GM21529 (cell line): ENCODE measurements around the gene FLNC.
A peak's percentile ranks its signal among the peaks of the same experiment; 100 is the strongest.

Experiments used
- ATAC-seq: cut with Tn5 transposase; IDR thresholded peaks from one replicate; pipeline ENCODE4 v1.9.1; 2021; ENCODE audit not compliant: unreplicated experiment

Gene FLNC

GRCh38 chr7:128859232-128860157 lies 29.3 kb downstream of the FLNC start:
- ATAC-seq, result no peak

DNA sequence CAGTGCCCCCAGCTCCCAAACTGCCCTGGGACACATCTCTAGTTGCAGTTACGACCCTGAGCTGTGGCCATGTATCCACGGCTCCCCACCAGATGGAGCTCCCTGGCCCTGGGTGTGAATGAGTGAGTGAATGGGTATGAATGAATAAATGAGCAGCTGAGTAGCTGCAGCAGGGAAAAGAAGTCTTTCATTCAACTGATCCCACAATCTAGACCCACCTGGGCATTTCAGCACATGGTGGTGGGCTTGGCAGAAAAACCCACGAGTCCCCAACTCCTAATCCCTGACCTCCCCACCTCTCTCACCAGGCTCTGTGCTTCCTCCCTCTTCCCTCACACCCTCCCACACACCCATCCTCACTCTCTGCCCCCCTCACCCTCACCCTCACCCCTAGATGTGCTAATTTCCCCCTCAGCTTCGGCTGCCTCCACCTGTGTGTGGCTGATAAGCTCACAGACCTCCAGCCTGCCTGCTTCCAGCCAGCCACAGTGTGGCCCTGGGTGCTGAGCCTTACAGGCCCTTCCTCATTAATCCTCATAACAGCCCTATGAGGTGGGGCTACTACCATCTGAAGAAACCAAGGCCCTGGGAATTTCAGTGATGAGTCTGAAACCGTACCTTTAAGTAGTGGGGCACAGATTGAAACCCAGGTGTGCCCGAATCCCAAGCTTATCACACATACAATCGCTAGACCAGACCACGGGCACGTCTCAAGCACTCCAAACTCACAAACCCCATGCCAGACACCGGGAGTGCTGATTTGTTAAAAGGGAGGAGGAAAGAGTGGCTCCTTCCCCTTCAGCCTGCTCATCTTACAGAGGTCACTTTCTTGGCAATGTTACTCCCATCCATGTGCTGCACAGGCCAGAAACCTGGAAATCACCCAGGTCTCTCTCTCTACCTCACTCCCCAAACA lies 30.2 kb downstream of the FLNC start:
- no peak for ATAC-seq

GRCh38 chr7:128861957-128862570 lies 31.9 kb downstream of the FLNC start:
- no peak for ATAC-seq

DNA sequence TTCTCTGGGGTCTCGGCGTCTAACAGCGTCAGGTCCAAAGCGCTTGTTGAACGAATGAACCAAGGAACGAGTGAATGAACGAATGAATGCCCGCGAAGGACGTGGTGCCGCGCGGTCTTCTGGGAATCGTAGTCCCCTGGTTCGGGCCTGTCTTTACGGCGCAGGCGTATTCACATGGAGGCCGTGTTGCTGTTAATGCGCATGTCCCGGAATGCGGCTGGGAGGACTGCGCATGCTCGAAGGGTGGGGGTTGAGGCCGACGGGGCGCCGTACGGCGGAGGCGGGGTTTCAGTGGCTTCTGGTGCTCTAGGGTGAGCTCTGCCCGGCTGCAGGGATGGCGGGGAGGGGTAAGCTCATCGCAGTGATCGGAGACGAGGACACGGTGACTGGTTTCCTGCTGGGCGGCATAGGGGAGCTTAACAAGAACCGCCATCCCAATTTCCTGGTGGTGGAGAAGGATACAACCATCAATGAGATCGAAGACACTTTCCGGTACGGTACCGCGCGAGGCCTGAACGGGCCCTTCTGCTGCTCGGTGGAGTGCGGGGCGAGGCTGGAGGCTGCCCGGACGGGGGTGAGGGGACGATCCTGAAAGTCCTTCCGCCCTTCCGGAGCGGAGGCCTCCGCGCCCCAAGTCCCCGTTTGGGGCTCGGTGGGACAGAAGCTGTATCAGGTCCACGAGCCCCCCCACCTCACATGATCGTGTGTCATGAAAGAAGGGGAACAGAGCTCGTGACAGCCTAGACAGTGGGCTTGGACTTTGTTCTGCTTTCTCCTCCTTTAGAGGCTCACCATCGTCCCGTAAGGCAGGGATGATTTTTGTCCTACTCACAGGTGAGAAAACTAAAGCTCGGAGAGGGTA lies 32.6 kb downstream of the FLNC start, which contains the start of gene ATP6V1F:
Gene ATP6V1F (plus strand): TSS at position 286 of the 862 bp plus-strand sequence. CDS start 49 bp downstream, at position 335.
- peak; percentile 84 for ATAC-seq

- peak; percentile 39 for ATAC-seq
Measured at GRCh38 chr7:128863433-128863989, 33.3 kb downstream of the FLNC start.

GRCh38 chr7:128865303-128865702 lies 35.1 kb downstream of the FLNC start:
- ATAC-seq, result no peak

DNA sequence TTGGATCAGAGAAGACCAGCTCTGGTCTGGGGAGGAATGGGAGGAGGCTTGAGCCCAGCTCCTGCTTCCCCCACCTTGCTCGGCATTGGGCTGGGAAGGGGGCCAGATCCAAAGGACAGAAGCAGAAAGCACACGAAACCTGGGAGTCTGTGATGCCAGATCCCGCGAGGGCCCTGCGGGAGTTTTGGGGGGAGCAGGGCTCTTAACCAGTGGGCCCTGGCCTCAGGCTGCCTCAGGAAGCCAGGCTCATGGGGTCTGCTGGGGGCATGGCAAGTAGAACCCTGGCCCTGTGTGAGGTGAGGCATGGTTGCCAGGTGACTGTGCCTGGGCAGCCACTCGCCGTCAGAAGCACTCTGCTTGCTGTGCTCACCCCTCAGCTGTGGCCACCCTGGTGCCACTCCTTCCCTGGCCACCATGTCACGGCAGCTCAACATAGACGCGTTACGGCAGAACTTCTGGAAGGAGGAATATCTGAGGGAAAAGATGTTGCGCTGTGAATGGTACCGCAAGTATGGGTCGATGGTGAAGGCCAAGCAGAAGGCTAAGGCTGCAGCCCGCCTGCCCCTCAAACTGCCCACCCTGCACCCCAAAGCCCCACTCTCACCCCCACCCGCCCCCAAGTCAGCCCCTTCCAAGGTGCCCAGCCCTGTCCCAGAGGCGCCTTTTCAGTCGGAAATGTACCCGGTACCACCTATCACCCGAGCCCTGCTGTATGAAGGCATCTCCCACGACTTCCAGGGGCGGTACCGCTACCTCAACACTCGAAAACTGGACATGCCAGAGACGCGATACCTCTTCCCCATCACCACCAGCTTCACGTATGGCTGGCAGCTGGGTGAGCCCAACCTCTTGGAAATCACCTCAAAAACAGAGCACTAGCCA lies 36.0 kb downstream of the FLNC start:
- no peak for ATAC-seq

GRCh38 chr7:128867241-128867640 lies 37.0 kb downstream of the FLNC start:
- no peak for ATAC-seq

- ATAC-seq, result no peak
Measured at GRCh38 chr7:128867842-128868623, 37.8 kb downstream of the FLNC start.

DNA sequence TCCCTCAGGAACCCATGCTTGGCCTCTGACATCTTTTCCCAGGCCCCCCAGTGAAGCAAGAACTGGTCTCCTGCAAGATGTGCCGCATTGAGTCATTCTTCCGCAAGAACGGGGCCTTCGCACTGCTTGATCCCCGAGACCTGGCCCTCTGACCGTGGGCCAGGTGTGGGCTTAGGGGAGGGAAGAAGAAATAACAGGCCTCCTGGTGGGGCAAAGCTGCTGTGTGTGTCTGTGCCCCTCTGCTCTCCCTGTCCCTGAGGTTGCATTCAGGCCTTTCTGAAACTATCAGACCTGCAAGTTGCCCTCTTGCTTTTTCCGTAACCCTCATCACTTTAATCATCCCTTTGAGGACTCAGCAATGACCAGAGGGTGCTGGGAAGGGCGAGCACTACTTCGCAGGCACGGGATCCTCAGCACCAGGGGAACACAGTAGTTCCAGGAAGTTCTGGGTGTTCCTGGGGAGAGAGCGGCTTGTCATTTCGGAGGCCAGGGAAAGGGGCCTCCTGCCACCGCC lies 38.5 kb downstream of the FLNC start:
- no peak for ATAC-seq

DNA sequence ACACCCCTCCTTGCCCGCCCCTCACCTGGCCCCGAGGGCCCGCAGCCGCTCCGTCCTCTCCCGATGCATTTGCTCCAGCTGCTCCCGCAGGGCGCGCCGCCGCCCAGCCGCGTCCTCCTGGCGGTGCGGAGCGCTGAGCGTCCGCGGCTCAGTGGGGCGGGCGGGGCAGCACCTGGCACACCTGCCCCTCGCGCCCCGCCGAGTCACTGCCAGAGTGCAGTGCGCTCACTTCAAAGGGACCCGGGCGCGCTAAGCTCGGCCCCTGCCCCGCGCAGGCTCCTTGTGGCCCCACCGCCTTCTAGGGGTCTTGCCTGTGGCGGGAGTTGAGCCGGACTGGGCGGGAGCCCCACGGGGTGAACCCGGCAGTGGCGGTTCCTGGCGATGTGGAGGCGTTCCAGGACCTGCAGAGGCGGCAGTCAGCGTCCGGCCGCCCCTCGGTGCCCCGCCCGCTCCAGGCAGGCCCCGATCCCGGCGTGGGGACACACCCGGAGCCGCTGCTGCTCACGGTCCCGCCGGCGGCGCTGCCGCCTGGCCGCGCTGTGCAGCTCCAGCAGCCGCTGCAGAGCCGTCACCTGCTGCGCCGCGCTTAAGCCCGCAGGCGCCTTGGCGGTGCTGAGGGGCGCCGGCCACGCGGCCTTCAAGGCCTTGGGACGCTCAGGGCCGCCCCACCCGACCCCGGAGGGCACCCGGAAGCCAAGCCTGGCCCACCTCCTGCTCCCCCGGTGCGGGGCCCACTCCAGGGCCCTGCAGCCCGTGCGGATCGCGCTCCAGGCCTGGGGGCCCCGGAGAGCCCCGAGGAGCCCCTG lies 39.1 kb downstream of the FLNC start:
- ATAC-seq, result peak; percentile 81

DNA sequence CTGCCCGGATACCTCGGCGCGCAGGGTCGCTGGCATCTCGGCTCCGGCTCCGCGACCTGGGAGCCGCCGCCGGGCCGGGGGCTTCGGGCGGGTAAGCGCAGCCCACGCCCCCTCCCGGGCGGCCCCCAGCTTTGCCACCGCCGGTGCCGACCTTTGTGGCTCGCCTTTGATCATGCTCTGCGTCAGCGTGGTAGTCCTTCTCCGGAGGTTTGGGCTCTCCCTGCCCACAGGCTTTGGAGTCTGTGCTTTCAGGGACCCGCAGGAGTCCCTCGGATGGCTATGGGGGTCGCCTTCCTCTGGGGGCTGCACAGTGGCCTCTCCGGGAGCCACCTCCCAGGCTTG lies 39.7 kb downstream of the FLNC start:
- peak; percentile 10 for ATAC-seq

GRCh38 chr7:128871050-128871449 lies 40.8 kb downstream of the FLNC start:
- ATAC-seq, result no peak

DNA sequence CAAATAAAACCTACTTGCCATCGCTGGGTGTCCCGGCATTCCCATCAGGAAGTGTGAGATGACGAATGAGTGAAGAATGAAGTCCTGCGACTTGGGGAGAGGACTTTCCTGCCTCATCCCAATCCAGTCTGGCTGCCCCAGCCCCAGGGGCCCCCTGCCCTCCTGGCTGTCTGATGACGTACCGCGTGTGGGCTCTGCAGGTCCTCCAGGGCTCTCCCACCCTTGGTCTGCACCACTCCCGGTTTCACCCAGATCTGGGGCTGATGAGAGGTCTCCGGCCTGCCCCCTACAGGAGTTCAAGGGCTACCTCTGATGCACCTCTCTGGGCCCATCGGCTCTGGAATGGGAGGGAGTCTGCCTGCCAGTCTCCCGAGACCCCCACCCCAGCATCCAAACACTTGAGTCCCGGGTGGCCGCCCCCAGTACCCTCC lies 42.2 kb downstream of the FLNC start:
- no peak for ATAC-seq

DNA sequence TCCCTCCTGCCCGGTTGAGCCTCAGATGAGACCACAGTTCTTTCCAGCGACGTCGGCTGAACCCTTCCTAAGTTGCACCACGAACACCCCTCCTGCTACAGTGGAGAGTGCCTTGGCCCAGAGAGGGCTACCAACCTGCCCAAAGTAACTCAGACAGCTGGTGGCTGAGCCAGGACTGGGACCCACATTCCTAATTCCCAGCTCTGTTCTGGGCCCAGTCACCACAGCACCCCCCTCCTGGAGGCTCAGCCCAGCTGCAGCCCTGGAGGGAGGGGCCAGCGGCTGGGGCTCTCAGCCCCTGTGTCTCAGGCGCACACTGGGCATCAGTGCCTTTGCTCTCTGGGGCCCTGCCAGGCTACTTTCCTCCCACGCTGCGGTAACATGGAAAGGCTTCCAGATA lies 43.0 kb downstream of the FLNC start:
- no peak for ATAC-seq

- ATAC-seq, result no peak
Measured at GRCh38 chr7:128874140-128875031, 44.2 kb downstream of the FLNC start.
